Stimulated activated CD8-positive, alpha-beta memory T cell treated with anti-CD3 and anti-CD28 coated beads, Interleukin-4, amount 100 ng/mL, for 4 hours (primary cell): ENCODE measurements around the gene ADAMTS7.
"Not testable (repeated sequence)": the region's sequence is repeated elsewhere in the genome, so short reads cannot be mapped to it uniquely, and the experiment has no call there.

Experiments
- DNase-seq, 2 donors: peaks; one replicate each; pipeline ENCODE4 v3.0.0-alpha.2; 2020; ENCODE audit warnings: low read depth in 2 of 2, low spot score in 1 of 2

The ADAMTS7 gene

DNA sequence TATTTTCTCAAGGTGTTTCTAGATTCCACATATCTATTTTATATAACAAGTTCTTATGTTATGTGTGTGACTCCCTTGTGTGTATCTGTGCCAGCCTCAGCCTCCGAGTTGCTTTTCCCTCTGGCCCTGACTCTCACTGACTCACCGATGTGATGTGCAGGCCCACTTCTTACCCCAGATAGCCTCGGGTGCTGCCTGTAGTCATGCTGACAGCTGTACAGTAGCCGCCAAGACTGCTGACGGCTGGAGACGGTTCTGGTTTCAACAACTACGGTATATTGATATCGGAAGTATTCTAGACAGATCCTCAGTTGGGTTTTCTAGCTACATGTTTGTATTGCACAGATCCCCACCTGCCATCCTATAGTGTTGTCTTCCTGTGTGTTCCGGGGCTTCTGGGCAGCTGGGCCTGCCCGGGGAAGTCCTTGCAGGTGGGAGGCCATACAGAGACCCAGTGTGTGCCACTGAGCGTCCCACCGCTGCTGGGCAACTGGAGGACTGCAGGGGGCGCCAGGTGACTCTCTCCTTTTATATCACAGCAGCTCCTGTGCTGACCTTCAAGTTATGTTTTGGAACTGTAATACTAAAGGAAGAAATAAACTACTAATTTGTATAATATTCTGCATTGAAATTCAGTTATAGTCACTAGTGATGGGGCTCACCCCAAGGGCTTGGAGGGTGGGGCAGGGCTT lies 55.2 kb downstream of the ADAMTS7 start:
- DNase-seq, result not testable (repeated sequence)

DNA sequence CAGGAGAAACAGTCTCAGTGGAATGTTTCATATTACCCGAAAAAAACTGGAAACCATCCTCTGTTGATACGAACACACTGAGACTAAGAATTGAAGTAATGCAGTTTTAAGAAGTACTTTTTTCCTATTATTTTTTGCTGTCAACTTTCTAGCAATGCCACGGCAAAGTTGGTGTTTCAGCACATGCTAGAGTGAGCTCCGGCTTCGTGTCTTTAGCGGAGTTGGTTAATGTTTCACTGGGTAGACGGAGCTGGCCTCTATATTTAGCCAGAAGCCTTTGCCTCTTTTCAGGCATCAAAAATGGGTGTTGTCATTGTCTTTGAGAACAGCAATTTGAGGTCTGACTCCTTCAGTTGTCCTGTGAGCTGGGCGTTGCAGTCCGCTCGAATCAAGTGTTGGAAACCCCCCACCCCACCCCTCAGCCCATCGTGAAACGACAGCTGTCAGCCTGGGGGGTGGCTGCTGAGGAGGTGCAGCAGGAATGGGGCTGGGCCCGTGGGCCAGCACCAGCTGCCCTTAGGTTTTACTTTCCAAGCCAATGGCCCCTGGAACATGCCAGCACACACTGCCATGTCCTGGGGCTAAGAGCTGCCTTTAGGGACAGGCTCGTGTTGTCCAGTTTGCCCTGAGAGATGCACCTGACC lies 56.5 kb downstream of the ADAMTS7 start:
- not testable (repeated sequence) for DNase-seq

GRCh38 chr15:78753751-78754535 lies 57.3 kb downstream of the ADAMTS7 start:
- DNase-seq, result not testable (repeated sequence)

- not testable (repeated sequence) for DNase-seq
Measured at GRCh38 chr15:78753359-78753659, 58.0 kb downstream of the ADAMTS7 start.

DNA sequence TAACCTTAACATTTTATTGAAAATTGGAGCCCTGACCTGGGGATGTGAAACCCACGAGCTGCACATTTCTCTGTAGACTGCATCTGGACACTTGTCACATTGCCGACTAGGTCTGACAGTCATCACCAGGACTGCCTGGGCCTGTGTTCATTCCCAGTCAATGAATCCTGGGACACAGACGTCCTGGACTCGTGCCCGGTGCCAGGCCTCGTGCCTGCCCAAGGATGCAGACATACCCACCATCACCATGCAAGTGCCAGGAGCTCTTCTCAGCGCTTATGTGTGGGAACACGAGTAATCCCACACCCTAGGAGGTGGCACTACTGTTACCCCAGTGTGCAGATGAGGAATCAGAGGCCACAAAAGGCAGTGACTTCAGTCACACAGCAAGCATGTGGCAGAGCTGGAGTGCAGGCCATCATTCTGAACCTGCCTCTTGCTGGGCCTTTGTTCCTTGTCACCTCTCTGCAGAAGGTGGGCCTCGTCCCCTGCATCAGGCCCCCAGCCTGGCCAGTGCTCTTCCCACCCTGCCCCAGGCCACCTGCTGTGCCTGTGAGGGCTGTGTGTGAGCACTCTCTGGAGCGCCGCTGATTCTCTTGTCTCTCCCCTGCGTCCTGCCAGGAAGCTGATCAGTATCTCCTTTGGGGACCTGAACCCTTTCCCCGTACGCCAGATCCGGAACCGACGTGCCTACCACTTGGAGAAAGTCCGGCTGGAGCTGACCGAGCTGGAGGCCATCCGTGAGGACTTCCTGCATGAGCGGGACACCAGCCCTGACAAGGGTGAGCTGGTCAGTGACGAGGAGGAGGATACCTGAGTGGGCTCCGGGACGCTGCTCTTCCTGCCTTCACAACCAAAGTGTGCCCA lies 58.5 kb downstream of the ADAMTS7 start:
- no peak for DNase-seq

DNA sequence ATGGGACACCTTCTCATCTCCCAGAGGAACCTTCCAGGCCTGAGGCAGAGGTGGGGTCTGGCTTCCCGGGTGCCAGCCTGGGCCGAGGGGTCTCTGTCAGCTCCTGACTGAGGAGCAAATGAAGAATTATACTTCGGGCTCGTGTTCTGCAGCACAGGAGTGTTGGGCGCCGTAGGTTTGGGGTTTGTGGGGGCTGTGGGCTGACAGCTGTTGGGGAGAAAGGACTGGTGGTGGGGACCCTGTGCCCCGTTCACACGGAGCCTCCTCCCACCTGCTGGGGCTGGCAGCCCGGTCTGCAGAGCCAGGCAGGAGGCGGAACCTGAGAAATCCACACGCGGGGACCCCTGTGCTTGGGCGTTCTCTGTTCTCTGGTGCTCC lies 59.7 kb downstream of the ADAMTS7 start:
- DNase-seq, result no peak

DNA sequence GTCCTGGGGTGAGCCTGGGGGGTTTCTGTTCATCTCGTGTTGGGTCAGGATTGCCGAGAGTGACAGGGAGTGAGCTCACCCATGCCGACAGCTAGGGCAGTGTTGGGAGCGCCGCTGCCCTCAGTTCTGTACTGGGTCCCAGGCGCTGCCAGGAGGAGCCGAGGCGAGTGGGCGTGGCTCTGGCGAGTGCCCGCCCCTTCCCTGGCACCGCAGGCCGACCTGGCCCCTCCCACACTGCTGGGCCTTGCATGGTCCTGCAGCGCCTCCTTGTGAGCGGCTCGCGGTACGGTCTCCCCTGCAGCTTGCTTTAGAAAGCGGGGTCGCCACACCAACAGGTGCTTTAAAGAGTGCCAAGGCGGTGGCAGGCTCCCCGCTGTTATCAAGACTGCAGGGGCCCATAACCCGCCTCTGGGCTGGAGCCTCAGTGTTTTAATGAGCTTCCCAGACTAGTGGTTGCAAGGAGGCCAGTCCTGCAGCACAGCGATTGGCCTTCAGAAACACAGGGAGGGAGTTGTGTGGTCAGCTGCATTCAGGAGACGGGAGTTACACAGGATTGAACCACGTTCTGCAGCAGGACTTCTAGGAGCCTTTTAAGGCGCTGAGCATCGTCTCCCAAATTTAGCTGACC lies 60.2 kb downstream of the ADAMTS7 start:
- peak; percentile 69 to 73 for DNase-seq

DNA sequence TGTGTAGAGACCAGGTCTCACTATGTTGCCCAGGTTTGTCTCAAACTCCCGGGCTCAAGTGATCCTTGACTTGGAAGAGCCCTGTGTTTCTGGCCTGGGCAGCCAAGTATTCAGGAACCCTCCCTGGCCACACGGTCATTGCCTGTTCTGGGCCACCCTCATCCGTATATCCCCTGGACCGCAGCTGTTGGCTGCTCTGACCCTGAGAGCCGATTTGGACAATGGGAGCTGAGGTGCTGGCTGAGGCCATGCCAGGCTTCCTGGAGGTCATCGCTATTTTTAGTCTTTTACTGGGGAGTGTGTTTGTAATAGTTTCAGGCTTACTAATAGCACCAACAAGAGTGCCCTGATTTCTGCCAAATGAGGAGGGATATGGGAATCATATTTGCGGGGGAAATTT lies 60.7 kb downstream of the ADAMTS7 start:
- no peak for DNase-seq

DNA sequence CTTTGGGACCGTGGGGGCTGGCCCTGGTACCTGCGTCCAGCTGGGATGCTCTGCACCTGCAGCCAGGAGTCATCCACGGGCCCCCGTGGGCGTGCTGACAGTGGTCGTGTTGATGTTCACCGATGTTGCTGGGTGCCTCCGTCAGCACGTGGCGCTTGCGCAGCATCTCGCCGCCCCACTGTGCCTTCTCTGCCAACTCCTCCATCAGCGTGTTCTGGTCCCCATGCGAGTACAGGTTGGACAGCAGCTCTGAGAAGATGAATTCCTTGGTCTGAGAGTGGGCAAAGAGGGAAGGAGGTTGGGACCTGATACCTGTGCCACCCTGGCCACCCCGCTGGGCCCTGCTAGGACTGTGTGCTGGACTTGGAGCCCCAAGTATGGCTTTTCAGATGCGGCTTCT lies 61.4 kb downstream of the ADAMTS7 start:
- no peak for DNase-seq

- DNase-seq, result not testable (repeated sequence)
Measured at GRCh38 chr15:78747877-78748276, 63.4 kb downstream of the ADAMTS7 start.

- not testable (repeated sequence) for DNase-seq
Measured at GRCh38 chr15:78741674-78742073, 69.6 kb downstream of the ADAMTS7 start.

DNA sequence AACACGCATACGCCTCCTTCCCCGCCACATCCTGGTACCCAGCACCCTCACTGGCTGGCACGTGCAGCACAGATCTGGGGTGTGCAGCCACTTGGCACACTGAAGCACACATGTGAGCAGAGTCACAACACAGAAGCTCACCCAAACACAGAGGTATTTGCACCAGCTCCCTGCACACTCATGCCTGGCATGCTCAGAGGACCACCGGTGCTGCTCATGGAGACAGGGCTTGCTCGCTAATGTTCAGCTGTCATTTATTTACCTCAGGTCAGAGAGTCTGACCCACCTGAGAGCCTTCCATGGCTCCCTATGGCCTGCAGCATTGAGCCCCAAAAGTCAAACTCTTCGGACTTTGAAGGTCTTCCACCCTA lies 70.4 kb downstream of the ADAMTS7 start:
- no peak for DNase-seq

DNA sequence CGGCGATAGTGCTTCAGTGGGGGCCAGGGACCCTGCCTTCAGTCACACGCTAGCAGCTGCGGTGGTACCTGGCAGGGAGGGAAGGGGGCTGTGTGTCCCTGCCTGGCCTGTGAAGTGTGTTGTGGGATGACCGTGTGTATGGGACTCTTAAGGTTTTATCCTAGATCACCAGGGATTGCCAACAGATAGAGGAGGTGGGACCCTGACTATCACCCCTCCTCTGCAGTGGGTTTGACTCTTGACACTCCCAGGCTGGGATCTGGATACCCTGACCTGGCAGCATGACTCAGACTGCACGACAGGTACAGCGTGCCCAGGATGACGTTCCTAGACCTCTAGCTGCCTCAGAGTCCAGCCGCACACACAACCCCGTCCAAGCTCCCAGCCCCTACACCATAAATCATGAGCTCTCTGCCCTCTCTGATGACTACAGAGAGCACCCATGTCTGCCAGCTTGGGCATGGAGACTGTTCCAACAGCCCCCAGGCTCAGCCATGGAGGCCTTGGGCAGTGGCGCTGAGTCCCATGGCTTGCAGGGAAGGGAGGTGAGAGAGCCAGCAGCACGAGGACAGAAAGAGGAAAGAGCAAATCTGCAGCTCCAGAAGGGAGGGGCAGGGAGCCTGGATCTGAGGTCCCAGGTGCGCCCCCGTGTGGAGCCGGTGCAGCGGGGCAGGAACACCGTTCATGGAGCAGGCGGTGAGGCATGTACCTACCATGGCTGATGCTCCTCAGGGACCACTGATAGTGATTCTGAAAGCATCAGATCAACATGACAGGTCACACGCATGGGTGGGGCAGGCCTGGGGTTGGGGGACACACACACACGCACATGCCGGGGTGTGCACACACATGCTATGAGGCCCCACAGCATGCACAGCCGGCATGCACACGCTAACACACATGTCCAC lies 71.0 kb downstream of the ADAMTS7 start:
- no peak for DNase-seq

DNA sequence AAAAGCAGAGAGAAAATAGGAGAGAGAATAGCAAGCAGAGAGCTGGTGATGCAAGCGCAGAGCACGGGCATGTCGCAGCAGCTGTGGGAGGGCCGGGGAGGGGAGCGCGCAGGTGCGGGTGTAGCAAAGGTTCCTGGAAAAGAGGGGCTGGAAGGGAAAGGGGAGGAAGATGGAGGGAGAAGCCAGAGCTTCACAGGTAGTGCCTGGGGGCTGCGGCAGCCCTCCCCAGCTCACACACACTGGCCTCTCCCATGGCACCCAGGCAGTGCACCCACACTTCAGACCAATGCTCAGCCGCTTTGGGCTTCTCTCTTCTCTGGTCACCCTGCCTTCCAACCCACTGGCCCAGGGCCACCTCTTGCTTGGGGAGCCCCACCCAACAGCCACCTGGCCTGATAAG lies 72.1 kb downstream of the ADAMTS7 start:
- no peak for DNase-seq

DNA sequence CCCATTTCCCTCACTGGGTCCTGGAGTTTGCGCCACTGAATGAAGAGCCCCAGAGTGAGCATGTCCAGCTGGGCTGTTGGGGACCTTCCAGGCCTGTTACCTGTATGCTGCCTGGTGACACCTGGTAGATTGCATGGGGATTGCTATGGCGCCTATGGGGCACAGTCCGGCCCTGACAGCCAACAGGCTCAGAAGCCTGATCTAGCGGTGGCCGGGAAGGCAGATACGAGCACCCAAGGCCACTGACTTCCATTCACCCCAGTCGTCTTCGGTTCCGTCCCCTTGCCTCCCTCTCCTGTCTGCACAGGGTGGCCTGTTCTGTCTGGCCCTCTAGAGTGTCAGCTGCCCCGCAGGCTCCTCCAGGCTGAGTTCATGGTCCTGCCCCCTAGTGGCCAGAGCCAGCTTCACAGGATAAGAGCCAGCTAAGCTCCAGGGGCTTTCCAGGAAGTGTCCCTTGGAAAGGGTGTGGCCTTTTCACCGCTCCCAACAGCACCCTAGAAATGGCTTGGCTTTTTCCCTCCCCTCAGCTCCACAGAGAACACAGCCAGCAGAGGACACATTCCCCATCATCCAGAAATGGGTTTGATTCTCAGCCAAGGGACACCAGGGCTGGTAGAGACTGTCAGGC lies 73.2 kb downstream of the ADAMTS7 start:
- DNase-seq, result peak in 1 of 2 donors; percentile 14

DNA sequence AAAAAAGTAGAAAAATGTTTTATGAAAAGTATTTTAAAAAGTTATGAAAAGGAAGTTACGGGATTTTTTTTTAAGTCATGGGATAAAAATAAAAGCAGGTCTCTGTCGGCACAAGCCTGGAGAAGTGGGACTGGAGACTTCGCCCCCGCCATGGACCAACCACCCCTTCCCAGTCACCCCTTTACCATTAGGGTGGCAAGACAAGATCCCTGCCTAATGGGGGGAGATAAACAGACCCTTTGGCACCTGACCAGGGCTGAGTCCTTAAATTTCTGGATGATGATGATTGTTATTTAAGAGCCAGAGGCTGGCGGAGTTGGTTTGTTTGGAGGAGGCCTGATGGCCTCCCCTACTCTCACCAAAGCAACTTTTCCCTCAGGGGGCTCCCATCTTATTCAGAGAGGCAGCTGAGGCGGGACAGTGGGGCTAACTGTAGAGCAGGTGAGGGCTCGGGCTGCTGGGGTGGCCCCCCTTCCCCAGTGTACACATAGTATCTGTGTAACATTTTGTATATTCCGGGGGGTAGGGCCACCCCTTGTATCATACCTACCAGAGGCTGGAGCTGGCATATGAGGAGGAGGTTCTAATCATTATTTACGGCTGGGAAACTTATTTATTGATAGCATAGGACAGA lies 74.0 kb downstream of the ADAMTS7 start:
- no peak for DNase-seq

- not testable (repeated sequence) for DNase-seq
Measured at GRCh38 chr15:78736286-78736685, 75.0 kb downstream of the ADAMTS7 start.

DNA sequence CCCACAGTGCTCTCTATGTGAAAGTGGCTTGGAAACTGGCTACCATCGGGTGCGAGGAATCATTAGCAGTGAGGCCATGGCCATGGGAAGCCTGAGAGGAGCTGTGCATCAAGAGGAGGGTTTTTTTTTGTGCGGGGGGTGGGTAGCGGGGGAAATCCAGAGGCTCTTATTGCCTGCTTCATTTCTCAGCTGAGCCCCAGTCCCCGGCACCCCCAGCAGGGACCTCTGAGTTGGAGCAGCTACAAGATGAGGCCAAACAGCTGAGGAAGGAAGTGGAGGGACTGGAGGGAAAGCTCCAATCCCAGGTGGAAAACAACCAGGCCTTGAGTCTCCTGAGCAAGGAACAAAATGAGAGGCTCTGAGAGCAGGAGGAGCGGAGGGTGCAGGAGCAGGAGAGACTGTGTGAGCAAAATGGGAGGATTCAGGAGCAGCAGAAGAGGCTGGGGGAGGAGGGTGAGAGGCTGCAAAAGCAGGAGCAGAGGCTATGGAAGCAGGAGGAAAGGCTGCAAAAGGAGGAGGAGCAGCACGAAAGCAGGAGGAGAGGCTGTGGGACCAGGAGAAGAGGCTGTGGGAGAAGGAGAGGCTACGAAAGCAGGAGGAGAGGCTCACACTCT lies 76.7 kb downstream of the ADAMTS7 start:
- DNase-seq, result no peak

- DNase-seq, result no peak
Measured at GRCh38 chr15:78732634-78733033, 78.6 kb downstream of the ADAMTS7 start.
